Activated CD8-positive, alpha-beta memory T cell treated with anti-CD3 and anti-CD28 coated beads for 4 hours (primary cell): ENCODE data around the gene FBF1.

ENCODE experiments used
- DNase-seq, 2 donors: peaks; one replicate each; pipeline ENCODE4 v3.0.0-alpha.2; 2020; ENCODE audit warnings: low read depth in 2 of 2

Gene FBF1

DNA sequence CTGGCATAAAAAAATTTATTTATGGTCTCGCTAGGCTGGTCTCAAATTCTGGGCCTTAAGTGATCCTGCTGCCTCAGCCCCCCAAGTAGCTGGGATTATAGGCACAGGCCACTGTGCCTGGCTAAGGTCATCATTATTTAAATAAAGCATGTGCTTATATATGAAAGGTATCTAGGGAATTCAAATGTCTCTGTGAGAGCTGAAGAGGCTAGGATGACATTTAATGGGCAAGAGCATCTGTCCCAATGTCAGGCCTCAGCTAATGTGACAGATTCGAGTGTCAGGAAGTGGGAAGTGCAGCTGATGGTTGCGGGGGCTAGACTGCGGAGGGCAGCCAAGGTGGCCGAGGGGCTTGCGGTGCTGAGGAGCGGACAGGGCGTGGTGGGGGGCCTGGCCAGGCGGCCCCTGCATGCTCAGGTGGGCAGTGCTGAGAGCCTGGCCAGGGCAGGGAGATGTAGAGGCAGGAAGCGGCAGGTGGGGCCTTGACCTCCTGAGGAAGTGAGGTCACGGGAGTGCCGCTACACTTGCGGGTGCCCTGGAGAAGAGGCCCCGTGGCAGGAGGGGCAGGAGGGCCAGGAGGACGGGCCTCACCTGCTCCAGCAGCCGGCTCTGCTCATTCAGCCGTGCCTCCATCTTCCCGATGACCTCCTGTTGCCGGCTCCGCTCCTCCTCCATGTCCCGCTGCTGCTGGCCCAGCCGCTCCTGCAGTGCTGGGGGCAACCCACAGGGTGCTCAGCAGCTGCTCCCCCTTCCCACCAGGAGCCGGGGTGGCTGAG lies 23.5 kb downstream of the FBF1 start:
- no peak for DNase-seq

DNA sequence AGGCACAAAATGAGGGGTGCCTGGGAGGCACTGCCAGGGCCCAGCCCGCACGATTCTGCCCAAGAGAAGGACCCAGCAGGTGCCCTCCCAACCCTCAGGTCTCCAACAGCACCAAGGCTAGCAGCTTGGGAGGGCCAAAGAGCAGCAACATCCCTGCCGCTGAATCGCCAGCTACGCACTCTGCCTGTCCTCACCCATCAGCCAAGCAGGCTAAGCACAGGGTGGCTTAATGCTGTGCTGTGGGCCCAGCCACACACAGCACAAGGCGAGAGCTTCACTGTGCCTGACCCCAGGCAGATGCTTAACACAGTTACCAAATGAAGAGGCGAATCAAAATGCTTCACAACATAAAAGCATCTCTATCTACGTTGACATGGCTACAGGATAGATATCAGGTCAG lies 25.6 kb downstream of the FBF1 start:
- DNase-seq, result no peak

DNA sequence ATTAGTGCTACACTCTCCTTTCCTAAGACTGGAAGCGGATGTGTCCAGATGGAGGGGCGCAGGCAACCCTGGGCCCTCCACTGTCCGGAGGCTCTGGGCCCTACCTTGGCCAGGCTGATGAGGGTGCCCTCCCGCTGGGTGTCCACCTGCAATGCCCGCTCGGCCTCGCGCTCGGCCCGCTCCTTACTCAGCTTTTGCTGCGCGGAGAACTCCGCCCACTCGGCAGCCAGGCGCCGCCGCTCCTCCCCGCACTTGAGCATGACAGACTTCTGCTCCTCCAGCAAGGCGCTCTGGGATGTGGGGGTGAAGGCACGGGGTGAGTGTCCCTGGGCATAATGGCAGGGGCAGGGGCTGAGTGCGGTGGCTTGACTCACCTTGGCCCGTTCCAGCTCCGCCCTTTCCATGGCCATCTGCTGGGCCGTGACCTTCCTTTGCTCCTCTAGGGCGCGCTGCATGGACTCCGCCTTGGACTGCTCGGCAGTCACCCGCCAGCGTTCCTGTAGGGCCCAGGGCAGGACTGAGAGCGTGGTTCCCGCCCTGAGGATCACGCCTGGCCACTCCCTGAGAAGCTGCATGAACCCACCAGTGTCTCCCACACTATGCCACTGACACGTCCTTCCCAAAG lies 26.1 kb downstream of the FBF1 start:
- DNase-seq, result no peak

GRCh38 chr17:75913537-75914210 lies 27.2 kb downstream of the FBF1 start:
- DNase-seq, result no peak

DNA sequence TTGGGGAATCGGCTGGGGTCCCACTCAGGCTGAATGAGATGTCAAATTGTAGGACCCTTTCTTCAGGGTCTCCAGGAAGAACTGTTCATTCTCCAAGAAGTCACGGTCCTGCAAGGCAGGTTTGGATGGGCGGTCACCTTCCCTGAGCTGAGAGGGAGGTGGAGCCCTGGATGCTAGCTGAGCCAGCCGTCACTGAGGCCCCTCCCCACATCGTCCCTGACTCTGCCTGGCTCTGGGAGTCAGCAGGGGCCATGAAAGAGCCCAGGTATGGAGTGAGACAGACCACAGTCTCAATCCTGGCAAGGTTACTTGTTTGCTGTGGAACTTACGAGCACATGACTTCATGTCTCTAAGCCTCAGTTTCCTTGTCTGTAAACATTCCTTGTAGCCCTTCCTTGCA lies 30.1 kb downstream of the FBF1 start:
- DNase-seq, result no peak

DNA sequence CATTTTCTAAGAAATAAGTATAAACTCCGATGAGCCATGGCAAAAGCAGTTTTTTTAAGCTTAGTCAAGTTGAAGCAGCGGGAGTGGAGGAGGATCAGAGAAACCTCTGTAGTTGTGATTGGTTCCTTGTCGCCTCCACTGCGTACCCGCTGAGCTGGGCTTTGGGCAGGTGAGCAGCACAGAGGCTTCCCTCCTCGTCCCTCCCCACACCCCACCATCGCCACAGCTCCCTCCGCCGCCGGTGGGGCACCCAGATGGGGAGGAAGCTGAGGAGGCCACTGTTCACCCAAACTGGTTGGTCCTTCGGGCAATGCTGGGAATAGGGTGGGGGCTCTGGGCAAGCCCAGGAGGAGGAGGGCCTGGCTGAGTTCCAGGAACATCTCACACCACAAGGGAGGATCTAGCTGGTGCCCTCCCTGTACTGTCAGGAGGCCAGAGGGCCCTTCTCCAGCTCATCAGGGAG lies 31.0 kb downstream of the FBF1 start:
- no peak for DNase-seq

- DNase-seq, result no peak
Observed at GRCh38 chr17:75909051-75909811, 31.6 kb downstream of the FBF1 start.

GRCh38 chr17:75908201-75908600 lies 32.6 kb downstream of the FBF1 start:
- DNase-seq, result no peak

DNA sequence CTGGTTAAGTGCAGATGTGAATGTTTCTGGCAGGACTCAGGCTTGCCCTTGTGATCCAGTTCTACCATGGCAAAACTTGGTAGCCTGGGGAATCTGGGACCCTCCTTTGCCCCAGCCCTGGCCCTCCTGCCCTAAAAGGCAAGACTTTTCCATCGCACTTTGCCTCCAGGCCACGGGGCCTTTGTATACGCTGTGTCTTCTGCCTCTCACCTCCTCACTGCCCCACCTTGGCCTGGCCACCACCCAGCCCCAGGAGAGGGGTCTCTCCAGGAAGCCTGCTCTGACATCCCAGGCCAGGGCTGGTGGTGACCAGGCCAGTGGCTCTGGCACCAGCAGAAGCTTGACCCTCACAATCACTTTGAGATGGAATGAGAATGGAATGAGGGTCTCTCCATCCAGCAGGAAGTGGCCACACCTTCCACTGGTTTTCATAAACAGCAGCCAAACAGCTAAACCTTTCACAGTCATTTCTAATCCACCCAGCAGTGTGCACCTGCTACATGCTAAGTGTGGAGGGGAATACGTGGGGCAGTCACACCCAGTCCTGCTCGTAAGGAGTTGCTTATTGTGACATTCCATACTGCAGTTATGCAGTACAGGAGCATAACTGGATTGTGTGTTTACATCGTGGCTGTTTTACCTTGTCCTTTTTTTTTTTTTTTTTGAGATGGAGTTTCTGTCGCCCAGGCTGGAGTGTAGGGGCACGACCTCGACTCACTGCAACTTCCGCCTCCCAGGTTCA lies 34.5 kb downstream of the FBF1 start:
- DNase-seq, result no peak

DNA sequence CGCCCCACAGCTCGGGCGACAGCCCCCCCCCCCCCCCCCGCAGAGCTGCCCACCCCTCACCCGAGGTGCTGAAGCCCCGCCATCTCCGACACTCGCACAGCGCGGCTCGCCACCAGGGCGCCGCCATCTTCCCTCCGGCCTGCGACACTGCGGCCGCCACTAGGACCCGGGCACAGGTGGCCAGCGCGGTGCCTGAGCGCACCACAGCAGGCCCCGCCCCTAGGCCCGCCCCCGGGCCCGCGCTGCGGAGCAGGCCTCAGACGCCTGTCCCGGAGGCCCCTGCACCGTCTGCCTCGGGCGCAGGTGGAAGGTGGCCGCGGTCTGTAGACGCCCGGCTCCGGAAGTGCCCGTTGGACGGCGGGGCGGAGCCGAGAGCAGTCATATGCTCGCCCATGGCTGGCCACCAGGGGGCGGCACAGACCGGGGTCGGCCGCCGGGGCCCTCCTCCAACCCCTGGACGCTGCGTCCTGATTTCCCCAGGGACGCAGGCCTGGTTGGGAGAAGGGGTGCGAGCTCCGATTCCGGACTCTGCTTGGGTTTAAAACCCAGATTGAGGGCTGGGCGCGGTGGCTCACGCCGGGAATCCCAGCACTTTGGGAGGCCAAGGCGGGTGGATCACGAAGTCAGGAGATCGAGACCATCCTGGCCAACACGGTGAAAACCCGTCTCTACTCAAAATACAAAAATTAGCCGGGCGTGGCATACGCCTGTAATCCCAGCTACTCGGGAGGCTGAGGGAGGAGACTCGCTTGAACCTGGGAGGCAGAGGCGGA lies 35.9 kb downstream of the FBF1 start, which contains the start of gene MRPL38:
Gene MRPL38, minus strand, starts transcription at position 136 of the 773 bp plus-strand sequence. Its CDS starts 9 bp downstream, at position 127.
- peak; percentile 85 for DNase-seq

GRCh38 chr17:75902406-75902805 lies 38.4 kb downstream of the FBF1 start:
- no peak for DNase-seq

DNA sequence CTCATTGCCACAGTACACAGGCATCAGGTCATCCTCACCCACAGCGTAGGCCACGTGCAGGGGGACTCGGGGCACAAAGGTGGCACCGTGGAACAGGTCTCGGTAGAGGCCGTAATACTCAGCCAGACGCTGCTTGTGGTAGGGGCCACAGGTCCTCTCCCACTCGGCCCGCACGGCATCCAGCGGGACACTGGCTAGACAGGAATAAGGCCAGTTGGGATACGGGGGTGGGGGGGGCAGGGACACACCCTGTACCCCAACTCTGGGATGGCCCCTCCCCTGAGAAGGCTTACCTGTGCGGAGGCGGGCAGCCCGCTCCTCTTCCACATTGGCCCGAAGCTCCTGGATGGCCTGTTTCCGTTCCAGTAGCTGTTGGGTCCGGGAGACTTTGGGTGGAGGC lies 39.1 kb downstream of the FBF1 start:
- no peak for DNase-seq

DNA sequence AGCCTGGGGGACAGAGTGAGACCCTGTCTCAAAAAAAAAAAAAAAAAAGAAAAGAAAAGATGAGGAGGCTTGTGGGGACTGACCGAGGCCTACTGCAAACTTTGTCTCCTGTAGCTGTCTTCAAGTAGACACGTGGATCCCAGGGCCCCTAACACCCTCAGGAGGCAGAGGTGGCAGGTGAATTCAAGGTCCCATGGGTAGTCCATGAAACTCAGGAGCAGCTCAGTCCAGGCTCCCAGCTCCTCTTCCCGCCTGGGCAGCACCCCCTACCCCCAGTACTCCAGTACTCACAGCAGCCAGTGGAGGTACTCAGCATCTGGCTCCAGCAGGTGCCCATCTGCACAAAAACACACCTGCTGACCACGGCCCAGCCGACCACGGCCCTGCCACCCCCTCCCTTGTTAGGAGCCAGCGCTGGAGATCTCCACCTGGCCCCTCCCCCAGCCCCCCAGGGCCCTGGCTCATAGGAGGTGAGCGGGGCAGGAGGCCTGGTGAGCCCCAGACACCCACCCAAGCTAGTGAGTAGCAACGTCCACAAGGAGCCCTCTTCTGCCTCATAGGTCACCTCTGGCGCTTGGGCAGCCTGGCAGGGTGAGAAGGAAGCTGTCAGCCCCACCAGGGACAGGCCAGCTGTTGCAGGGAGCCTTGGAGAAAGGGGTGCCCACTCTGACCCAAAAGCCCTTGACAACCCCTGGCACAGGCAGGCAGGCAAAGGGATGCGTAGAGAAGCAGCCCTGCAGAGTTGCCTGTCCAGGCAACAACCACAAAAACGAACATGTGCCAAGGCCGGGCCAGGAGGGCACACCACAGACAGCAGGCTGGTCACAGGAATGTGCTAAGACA lies 39.9 kb downstream of the FBF1 start:
- DNase-seq, result no peak

GRCh38 chr17:75899767-75900468 lies 40.9 kb downstream of the FBF1 start:
- DNase-seq, result no peak

DNA sequence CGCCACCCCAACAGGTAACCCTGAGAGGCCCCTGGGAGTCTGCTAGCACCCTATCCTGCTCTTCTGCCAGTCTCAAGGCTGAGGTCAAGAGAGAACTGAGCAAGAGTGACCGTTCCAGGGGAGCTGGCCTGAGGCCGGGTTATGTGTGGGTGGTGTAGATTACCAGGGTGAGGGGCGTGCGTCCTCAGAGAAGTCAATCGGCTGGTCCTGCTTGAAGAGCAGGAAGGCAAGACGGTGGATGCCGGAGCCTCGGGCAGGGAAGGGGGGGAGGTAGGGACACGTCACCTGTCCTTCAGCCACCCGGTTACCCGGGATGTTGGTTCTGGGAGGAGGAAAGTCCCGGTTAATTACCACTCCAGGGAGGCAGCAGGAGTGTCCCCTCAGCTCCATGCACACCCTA lies 41.5 kb downstream of the FBF1 start:
- no peak for DNase-seq

DNA sequence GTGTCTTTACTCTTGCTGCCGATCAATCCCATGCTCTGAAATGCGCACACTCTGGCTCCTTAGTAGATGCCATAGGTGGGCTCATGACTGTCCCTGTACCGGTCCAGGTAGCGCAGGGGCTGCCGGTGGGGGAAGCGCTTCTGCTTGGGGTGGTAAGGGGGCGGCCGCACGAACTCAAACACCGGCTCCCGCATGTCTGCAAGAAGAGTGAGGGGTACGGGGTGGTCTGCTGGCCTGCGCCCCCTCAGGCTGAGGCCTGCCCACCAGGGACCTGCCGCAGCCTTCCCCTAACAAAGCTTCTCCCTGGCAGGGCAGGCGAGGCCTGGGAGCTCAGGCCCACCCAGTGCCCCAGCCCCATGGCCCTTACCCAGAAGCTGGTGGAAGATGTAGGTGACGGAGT lies 42.1 kb downstream of the FBF1 start:
- DNase-seq, result no peak

DNA sequence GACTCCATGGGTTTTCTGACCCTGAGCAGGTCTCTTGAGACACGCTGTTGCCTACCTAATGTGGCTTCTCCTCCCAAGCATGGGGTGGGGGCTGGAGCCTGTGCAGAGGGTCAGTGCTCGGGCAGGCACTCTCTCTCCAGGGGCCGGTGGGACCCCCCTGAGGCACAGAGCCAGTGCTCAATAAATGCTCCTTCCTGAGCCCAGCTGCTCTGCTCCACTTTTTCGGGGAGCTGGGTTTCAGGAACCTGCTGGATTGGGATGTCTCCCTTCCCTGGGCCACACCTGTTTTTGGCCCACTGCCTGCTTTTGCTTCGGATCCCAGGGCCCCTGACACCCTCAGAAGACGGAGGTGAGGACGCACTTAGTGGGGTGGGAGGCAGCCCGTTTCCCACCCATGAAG lies 42.8 kb downstream of the FBF1 start:
- no peak for DNase-seq

DNA sequence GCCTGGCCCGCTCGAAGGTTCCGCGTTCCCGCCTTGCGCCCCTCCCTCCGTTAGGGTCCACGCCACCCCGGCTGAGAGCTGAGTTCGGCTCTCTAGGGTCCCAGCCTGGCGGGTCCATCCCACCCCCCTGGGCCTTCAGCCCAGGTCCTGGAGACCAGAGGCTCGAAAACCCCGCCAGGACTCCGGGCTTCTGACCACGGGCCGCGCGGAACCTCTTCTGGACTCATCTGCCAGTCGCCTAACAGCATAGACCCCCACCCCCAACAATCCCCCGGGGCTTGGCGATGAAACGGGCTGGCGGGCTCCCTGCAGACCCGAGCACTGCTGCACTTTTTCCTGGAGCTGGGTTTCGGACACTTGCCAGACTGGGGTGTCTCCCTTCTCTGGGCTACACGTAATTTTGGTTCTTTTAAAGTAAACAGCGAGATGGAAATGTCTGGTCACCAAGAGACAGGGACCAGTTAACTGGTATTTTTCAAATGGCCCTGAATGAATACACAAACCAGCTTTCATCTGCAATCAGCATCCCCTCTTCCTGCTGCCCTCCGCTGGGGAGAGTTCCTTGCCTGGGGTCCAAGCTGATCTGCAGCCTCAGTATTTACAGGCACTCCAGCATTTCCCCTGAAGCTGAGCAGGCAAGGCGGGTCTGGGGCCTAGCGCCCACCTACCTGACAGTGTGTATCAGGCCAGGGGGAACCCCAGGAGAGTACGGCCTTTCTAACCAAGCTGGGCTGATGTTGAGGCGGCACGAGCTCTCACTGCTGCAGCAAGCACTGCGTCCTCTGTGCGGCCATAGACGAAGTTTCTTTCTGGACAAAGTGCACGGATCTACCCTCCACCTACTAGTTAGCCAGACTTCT lies 43.5 kb downstream of the FBF1 start:
- DNase-seq, result no peak
